COR-L47 (cell line): ENCODE measurements around the gene FBXL16.
"Not testable (repeated sequence)": the region's sequence is repeated elsewhere in the genome, so short reads cannot be mapped to it uniquely, and the experiment has no call there.

Experiments
- DNase-seq: peaks from one replicate; lab custom pipeline; 2025; lab: John Stamatoyannopoulos, UW

Gene FBXL16

DNA sequence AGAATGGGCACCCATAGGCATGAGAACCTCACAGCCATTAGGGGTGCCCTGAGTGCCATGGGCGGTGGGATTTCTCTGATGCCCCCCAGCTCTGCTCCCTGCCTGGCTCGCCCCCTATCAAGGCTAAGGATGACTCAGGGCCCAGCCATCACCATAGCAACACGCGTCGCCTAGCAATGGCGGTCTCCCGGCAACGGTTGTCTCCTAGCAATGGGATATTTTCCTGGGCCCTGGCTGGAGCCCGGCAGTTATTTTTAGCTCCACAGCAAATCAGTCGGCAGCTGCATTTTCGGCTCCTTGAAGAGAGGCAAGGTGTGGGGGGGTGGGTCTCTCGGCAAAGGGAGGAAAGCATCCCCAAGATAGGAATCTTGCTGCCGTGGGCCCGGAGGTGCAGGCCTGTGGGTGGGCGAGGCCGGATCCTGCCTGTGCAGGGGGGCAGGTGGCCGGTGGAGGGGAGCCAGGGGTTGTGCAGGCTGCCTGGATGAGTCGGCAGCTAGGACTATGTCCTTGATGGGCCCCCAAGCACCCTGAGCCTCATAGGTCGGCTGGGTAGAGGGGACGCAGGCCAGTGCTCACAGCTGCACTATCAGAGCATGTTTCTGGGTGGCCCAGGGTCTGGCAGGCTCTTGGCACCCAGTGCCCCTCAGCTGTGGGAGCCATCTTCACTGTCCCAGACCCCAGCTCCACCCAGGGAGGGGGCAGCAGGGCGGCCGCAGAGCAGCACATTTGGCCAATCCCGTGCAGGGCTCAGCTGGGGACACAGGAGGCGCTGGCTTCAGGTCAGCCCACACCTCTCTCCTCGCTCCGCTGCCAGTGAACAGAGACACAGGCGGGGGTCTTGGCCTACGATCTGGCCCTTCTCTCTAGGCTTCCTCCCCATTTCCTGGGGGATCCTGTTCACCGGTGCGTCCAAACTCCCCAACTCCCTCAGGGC is 4.2 kb upstream of the FBXL16 start:
- peak; percentile 96 for DNase-seq

DNA sequence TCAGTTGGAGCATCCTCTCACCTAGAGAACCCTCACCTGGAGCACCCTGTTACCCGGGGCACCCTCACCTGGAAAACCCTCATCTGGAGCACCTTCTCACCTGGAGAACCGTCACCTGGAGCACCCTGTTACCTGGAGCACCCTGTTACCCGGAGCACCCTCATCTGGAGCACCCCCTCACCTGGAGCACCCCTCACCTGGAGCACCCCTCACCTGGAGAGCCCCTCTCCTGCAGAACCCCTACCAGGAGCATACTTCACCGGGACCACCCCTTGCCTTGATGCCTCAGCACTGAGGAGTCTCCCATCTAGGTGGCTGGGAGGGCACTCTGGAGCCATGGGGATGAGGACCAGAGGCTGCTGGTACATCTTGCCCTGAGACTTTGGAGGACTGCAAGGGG is 3.4 kb upstream of the FBXL16 start:
- no peak for DNase-seq

DNA sequence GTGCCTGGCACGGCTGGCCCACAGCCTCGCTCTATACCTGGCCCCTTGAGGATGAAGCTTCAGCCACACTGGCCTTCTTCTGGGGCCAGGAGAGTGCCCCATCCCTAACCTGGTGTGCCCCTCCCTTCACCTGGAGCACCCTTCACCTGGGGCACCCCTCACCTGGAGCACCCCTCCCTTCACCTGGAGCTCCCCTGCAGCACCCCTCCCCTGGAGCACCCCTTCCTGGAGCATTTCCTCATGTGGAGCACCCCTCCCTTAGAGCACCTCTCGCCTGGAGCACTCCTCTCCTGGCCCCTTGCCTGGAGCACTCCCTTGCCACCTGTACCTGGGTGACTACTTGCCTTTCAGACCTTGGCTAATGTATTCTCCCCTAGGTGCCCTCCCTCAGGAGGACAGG is 2.4 kb upstream of the FBXL16 start:
- no peak for DNase-seq

DNA sequence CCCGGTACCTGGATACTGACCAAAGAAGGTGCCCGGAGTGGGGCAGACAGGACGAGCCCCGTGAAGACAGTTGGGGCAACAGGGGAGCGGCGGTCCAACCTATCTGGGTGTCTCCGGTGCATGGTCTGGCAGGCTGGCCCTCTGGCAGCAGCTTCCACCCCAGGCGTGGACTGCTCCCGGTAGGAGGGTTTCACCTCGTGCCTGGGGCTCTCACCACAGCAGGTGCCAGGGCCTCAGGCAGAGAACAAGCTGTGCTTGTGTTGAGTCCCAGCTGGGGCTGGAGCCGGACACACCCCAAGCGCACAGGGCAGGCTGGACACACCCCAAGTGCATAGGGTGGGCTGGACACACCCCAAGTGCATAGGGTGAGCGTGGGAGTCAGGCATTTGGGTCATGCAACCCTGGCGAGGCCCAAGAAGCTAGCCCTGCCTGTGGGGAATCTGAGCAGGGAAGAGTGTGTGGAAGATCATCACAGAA is 1.5 kb upstream of the FBXL16 start:
- DNase-seq, result peak; percentile 45

DNA sequence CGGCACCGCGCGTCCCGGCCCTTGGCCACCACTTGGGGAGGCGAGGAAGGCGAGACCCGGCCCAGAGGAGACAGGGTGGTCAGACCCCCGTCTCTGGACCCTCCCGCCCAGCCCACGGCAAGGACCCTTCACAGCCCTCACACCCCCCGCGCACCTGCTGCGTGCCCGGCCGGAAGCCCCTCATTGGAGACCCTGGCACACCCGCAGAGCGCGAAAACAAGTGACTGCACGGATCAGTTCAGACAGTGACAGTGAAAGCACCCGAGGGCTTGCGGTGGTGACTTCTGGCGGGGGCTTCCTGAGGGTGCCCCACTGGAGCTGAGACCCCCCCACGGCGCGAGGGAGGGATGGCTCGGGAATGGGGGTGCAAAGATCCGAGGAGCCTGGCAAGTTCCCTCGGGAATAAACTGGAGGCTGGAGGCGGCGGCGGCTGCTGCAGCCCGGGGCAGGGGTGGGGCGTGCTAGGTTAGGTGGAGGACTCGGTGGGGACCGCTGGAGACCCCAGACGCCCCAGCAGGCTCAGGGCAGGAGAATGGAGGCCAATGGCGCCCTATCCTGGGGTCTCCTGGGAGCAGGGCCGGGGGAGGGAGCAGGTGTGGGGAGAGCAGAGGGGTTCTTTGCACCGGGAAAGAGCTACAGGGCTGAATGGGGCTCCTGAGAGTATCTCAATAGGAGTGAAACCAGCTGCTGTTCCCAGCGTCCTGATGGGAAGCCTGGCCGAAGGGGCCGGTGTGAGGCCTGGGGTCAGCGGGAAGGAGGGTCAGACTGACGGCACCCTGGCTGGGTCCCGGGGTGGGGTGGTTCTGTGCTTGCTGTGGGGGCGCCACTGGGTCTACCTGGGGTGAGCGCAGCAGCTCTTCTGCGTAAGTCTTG is 824 bp upstream of the FBXL16 start:
- no peak for DNase-seq

DNA sequence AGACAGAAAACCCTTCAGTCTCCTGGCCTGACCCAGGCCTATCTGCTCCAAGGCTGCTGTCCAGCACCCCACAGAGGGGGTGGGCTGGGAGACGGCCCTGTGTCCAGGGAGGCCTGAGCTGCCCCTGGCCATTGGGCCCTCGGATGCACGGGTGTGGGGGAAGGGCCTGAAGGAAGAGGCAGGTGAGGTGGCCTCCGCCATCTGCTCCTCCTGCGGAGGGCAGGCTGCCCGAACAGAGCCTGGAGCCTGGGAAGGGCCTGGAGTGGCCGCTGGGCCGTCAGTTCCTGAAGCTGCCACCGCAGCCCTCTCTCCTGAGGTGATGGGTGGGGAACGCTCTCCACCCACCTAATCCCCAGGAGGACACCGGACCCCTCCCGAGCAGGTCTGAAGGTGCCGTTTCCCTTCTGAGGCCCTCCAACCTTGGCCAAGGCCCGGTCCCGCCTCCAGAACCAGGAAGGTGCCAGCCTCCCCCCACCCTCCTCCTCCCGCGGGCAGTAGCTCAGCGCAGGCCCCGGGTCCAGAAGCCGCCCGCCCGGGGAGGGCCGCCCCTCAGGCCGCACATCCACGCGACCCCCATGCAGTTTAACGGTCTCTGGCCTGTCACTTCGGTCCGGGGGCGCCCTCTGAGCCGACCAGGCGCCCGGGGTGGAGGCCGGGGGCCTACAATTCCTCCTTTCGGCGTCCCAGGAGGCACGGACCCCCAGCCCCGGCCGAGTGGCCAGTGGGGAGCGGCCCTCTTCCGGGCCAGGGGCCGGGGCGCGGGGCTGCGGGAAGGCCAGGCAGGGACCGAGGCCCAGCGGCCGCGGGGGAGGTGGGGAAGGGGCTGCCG is 835 bp downstream of the FBXL16 start:
- DNase-seq, result no peak

DNA sequence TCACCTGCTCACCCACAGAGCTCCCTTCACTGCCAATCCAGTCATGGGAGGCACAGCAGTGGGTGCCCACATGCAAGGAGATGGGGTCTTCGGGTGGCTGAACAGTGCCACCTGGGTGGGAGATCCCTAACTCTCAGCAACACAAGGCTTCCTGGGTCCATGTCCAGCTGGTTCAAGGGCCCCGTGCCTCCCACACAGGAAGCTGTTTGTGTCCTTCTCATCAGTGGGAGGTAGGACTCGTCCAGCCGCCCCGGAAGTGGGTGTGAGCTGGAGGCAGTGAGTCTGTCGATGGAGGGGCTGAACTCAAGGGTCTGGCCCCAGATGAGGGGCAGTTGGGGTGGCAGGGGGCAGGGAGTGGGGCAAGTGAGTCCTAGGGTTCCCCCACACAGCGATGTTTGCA is 1.6 kb downstream of the FBXL16 start:
- DNase-seq, result no peak

DNA sequence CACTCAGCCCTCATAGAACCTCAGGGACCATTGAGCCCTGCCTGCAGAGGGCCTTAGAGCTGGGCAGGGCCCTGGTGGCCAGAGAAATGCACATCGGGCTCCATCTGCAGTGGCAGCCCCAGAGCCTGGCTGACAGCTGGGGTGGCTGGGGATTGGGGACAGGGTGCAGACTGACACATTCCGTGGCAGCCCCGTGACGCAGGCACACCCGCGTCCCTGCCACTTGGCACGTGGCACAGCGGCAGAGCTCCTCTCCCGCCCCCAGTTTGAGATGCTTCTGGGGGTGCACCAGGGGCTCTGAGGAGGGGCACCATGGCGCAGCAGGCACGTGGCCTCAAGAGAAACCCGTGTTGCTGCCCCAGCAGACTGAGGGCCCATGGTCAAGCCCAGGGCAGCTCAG is 2.2 kb downstream of the FBXL16 start:
- no peak for DNase-seq

DNA sequence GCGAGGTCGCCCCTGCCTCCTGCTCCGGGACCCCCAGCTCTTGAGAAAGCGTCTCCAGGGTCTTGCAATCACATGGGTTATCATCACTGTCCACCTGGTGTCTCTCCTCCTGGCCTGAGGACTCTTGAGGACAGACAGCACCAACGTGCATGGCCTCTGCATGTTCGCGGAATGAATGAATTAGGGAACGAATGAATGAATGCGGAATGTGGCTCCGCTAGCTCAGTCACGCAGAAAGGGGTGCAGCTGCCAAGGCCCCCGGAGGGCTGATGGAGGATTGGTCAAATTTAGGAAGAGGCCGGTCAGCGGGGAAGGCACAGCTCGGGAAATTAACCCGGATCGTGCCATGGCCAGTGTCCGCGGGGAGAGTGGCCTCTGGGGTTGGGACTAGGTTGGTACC is 3.3 kb downstream of the FBXL16 start:
- no peak for DNase-seq

DNA sequence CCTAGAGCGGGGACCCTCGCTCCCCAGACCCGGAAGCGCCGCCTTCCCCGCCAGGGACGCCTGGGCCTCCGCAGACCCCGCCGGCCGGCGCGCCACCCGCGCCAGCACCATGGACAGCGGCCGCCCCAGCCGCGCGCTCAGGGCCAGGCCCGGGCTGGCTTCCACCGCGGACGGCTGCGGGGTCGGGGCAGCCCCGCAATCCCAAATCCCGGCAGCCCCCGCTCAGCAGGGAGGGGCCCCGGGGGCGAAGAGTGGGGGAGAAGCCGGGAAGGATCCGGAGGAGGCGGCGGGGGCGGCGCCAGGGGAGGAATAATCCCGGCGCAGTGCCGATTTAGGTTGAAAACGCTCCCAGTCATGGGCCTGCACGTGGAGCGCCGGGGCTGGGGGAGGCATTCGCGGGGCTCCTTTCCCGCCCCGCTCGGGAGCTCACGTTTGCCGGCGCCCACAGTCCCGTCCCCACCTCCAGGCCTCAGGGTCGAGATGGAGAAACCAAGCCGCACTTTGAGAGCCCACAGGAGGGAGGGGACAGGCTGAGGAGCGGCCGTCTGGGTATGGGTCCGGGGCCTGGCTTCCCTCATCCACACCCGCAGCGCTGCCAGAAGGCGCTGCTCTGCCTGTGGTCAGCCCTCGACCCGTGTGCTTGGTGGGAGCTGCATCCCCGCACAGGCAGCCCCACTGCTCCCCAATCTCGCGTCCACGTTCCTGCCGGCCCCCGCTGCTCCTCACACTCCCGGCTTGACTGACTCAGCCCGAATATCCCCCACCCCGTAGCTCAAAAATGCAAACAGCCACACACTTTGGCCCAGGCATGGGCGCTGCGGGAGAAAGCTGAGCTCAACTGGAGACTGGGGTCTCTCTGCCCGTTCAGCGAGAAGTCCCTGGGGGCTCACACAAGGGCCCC is 4.7 kb downstream of the FBXL16 start:
- DNase-seq, result no peak

DNA sequence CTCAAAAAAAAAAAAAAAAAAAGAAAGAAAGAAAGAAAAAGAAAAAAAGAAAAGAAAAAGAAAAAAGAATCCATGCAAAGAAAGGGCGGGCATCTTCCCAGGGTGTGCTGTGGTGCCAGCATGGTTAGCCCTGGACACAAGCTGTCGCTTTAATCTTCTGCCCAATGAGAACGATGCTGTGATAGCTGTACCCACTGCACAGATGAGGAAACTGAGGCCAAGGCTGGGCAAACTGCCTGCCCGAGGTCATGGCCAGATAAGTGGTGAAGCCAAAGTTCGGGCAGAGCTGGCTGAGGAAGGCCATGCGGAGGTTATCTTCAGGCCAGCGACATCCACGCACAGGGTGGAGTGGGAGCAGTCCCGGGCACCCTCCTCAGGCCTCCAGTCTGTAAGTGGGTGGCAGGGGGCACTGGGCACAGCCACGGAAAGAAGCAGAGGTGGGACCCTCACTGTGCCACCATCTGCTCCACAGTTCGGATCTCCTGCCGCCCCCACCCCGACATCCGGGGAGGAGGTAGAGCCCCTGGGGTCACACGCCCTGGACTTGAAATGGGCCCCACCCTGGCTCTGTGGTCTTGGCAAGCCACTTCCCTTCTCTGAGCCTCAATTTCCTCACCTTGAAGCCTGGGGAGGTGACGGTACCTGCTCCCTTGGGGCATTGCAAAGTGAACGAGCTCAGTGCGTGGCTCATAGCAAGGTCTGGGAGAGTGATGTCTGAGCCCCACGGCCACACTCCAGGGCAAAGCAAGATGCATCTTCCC is 6.5 kb downstream of the FBXL16 start:
- no peak for DNase-seq

DNA sequence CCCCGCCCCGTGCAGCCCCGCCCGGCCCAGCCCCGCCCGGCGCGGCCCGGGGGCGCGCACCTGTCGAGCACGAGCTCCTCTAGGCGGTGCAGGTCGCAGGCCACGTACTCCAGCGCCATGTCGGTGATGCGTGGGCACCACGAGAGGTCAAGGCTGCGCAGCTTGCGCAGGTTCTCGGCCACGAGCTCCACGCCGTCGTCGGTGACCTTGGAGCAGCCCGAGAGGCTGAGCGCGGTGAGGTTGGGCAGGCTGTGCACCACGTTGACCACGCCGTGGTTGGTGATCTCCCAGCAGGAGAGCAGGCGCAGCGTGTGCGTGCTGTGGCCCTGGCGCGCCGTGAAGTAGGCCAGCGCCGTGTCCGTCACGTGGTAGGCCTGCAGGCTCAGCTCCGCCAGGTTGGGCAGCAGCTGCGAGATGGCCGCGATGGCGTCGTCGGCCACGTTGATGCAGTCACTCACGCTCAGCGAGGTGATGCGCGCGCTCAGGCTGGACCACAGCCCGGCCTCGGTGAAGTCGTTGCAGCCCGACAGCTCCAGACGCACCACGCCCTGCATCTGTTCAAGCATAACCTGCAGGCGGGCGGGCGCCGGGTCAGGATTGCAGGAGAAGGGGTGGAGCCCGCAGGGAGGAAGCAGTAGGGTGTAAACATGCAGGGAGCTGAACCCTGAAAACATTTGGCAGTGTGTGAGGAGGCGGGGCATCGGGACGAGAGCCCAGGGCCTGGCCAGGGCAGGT is 10.1 kb downstream of the FBXL16 start:
- DNase-seq, result peak; percentile 97

DNA sequence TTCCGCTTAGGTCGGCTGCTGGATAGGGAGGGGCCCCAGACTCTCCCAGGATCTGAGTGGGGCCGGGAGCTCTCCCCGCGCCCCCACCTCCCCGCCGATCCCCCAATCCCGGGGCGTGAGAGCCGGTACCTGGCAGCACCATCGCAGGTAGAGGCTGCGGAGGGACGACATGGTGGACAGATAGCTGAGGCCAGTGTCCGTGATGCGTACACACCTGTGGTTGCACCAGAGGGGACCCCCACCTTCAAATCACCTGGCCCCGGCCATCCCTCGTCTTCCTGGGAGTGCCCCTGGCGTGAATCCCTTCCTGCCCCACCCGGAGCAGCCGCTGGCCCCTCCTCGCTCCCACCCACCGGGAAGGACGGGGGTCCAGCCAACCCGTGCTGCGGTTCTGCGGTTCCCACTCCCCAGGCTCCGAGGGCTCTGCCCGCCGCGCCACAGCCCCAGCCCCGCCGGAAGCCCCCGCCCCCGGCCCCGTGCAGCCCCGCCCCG is 10.7 kb downstream of the FBXL16 start:
- peak; percentile 72 for DNase-seq

DNA sequence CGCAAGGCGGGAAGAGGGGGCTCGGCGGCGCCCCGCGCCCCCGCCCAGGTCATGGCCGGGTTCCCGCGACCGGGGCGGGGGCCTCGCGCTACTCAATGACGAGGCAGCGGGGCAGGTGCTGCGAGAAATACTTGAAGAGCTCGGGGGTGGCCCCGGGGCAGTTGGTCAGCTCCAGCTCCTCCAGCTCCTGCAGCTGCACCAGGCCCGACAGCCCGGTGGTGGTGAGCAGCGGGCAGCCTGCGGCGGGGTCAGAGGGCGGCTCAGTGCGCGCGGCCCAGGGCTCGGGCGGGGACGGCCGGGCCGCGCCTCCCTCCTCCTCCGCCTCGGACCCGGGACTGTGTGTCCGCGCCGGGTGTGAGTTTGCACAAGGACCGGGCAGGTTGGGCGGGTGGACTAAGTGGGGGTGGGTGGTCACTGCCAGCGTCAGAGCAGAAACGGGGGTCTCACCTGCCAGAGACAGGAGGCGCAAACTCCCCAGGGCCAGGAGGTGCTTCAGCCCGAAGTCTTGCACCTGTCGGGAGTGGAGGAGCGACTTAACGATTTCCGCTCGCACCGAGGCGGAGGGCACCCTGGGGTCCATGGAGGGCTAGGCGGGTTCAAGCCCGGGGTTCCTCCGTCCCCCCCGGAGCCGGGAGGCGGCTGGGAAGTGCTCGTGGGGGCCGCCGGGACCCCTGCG is 11.3 kb downstream of the FBXL16 start:
- no peak for DNase-seq

DNA sequence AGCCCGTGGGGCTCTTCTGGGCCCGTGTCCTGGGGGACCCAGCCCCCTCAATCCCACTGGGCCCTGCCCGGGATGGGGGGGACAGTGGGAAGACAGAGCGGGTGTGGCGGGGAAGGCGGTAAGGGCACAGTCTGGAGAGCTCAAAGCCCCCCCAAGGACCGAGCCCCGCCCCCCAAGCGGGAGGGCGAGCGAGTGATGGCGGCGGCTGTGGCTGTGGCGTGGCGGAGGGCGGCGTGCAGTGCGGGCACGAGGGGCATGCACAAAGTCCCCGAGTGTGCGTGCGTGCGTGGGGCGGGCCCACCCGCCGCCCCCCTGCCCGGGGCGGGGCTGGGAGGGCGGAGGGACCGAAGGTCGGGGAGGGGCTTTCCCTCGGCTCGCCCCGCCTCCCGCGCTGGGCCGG is 11.8 kb downstream of the FBXL16 start:
- DNase-seq, result no peak

DNA sequence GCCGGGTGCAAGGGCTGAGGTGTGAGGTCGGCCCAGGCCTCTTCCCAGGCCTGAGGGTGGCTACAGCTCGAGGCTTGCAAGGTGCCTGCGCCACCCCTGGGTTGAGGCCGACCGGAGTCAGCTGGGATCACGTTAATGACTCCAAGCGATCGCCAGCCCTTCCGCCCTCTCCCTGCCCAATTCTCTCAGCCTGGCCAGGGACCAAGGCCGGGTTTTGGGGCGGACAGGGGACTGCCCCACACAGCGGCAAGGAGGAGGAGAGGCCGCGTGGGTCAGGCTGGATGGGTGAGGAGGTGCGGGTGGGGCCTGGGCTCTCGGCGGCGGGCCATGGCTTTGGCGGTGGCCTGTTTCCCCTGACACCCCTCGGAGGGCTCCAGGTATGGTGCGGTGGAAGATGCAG is 12.2 kb downstream of the FBXL16 start:
- DNase-seq, result no peak

DNA sequence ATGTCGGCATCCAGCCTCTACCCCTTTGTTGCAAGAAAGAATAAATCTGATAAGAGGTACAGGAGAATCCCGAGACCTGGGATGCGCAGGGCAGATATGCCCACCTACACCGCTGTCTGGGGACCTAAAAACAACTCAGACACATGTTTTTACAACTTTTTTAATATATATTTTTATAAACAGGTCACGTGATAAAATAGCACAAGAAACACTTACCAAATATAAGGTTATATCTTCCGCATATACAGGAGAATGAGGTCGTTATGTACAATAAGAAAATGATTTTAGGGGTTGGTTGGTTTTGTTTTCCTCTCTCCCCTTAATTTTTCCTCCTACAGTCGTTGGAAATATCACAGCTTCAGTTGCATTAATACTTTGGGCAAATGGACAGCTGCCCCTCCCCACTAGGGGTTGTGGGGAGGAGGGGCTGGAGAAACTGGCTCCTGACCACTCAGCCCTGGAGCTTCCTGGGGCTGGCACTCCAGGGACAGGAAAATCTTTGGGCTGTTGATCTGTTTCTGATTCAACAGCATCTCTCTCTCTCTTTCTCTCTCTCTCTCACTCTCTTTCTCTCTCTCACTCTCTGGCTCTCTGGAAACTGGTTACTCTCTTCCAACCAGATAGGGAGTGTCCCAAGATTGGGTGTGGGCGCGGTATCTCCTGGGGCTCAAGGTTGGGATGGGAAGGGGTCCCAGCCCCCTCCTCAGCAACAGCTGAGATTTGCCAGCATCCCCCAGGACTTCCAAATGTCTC is 13.1 kb downstream of the FBXL16 start:
- no peak for DNase-seq

DNA sequence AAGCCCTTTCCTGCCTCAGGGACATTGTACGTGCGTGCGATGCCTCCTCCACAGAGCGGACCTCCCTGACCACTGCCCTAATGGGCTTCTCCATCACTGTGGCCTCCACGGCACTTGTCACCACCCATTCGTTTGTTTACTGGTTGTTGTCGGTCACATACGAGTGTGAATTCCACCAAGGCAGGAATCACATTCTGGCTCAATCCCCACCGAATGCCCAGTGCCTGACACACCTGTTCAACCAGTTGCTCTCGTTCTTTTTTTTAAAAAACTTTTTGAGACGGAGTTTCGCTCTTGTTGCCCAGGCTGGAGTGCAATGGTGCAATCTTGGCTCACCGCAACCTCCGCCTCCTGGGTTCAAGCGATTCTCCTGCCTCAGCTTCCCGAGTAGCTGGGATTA is 14.4 kb downstream of the FBXL16 start:
- DNase-seq, result not testable (repeated sequence)
